DOHH2 (cell line): Measurements from ENCODE around the gene CYP1A1.

ENCODE experiments used
- EZH2phosphoT487 ChIP-seq: fragments of 200-600 bp; sonication (generic); IDR thresholded peaks from 2 replicates; pipeline ENCODE4 v1.6.1; 2017; ENCODE audit warnings: borderline replicate concordance, mild to moderate bottlenecking, antibody characterized with exemption, low read length, moderate library complexity, mixed read lengths
- TF ChIP-seq, protein P1 (sequence below): fragments of 200-600 bp; sonication (generic); IDR thresholded peaks from one replicate; pipeline ENCODE4 v1.5.1; 2014; ENCODE audit warnings: antibody characterized with exemption, mild to moderate bottlenecking, low read depth, low read length; ENCODE audit not compliant: poor library complexity, severe bottlenecking

GRCh38 chr15:74724570-74725224, 631 bp downstream of the CYP1A1 start:
- TF ChIP-seq, protein P1, sequence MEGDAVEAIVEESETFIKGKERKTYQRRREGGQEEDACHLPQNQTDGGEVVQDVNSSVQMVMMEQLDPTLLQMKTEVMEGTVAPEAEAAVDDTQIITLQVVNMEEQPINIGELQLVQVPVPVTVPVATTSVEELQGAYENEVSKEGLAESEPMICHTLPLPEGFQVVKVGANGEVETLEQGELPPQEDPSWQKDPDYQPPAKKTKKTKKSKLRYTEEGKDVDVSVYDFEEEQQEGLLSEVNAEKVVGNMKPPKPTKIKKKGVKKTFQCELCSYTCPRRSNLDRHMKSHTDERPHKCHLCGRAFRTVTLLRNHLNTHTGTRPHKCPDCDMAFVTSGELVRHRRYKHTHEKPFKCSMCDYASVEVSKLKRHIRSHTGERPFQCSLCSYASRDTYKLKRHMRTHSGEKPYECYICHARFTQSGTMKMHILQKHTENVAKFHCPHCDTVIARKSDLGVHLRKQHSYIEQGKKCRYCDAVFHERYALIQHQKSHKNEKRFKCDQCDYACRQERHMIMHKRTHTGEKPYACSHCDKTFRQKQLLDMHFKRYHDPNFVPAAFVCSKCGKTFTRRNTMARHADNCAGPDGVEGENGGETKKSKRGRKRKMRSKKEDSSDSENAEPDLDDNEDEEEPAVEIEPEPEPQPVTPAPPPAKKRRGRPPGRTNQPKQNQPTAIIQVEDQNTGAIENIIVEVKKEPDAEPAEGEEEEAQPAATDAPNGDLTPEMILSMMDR, result no peak
- no peak for TF ChIP-seq EZH2phosphoT487
